Inflammatory macrophage treated with lipopolysaccharide for 1 hour (primary cell): ENCODE measurements around the gene GRAMD2B.
"Not testable (repeated sequence)": the region's sequence is repeated elsewhere in the genome, so short reads cannot be mapped to it uniquely, and the experiment has no call there.

Source experiments
- DNase-seq, 2 donors: peaks; one replicate each; pipeline ENCODE4 v3.0.0-alpha.2; 2020 to 2022

GRAMD2B gene

DNA sequence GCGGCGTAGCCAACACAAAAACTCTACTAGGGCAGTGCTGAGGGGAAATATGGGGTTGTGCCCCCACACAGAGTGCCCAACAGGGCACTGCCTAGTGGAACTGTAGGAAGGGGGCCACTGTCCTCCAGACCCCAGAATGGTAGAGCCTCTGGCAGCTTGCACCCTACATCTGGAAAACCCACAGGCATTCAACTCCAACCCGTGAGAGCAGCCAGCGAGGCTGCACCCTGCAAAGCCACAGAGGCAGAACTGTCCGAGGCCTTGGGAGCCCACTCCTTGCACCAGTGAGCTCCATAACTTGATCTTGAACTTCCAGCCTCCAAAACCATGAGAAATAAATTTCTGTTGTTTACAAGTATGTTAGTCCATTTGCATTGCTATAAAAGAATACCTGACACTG lies 27.7 kb downstream of the GRAMD2B start:
- no peak for DNase-seq

GRCh38 chr5:126452477-126452876 lies 29.3 kb downstream of the GRAMD2B start:
- no peak for DNase-seq

DNA sequence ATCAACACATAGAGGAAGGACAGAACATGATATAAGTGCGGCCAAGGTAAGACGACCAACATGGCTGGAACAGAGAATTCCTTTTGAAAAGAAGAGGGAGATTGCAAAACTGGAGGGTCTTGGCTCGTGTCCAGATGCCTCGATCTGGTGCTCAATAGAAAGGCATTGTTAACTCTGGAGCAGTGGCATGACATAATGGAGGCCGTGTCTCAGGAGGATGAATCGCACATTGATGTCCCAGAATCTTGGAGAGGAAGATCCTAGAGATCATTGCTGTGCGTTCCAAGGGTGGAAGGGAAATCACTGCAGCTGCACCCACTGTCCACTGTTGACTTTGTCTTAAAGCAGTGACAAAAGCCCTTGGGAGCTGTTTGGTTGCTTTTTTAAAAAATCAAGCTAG lies 30.9 kb downstream of the GRAMD2B start:
- DNase-seq = no peak

DNA sequence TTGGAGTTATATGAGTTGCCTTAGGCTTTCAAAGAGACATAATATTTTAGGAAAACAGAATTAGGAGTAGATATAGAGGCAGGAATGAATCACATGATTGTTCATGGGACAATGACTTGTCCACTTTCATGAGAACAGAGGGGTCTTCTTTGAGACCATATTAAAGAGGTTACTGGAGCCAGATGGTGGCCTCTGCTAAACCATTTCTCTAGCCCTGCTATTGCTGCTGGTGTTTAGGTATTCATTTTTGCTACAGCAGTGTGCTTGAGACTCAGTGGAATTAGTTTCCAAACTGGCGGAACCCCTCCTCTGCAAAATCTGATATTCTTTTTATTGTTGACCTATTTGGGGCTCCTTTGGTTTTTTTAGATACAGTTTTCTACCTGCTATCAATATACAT lies 31.3 kb downstream of the GRAMD2B start:
- DNase-seq = no peak

GRCh38 chr5:126455264-126455663 lies 32.1 kb downstream of the GRAMD2B start:
- no peak for DNase-seq

GRCh38 chr5:126455728-126456127 lies 32.5 kb downstream of the GRAMD2B start:
- DNase-seq = no peak

- no peak for DNase-seq
Observed at GRCh38 chr5:126456217-126456820, 33.1 kb downstream of the GRAMD2B start.

DNA sequence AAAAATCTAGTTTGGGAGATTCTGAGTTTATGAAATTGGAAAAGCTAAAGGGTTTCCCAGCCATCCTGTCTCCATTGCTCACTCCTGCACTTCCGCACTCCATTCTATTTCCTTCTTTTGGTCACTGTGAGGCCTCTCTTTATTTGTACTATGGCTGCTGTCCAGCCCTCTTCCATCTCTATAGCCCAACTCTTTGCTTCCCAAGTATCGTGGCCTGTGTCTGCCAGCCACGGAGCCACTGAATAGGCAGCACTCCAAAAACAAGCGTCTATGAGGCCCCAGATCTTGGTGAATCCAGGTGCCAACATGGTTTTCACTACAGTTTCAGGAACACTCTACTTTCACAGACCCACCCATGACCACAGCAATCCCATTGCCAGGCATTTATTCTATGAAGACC lies 37.2 kb downstream of the GRAMD2B start:
- DNase-seq = no peak

DNA sequence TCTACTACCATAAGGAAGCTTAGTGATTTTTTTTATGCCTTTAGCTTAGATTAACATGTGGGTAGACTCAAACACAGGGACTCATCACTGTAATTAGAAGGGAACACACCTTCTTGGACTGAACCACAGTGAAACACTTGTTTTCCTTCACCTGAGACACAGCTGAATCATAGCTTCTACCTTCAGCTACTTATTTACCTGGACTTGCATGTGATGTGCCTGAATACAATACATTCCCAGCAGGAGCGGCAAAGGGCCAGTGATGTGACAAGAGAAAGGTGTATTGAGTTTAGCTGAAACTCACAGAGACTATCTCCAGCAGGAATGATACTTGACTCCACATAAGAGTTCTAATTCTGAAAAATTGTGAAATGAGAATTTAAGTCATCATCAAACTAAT lies 37.8 kb downstream of the GRAMD2B start:
- DNase-seq = no peak

GRCh38 chr5:126461838-126462237 lies 38.6 kb downstream of the GRAMD2B start:
- no peak for DNase-seq

DNA sequence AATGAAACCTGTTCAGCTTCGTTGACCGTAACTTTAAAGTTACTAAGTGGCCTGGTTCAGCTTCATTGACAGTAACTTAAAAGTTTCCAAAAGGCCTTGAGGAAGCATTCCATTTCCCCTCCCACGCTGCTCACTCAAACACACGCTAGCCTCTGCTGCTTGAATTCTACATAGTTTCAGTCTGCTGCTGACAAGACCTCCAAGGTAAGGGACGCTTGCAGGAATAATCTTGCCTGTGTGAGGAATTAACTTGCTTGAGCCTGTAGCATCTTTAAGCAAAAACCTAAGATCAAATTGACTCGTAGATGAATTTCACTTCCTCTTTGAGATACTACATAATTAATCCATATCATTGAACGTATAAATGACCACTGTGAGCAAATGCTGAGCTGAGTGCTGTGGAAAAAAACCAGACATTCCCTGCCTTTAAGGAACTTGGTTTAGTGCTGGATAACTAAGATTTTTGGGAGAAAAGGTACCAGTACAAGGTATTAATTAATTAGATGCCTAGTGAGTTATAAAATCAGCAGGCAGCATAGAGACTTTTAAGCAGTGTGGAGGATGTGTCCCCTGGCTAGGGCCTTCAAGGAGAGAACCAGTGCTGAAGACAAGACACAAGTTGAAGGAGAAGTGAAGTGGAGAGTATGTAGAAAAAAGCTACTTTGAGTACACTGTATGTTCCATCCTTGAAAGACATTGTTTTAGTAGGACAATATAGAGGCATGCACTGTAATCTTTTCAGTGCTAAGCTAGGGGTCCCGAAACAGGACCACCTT lies 39.2 kb downstream of the GRAMD2B start:
- DNase-seq = no peak

GRCh38 chr5:126464016-126464415 lies 40.8 kb downstream of the GRAMD2B start:
- no peak for DNase-seq

DNA sequence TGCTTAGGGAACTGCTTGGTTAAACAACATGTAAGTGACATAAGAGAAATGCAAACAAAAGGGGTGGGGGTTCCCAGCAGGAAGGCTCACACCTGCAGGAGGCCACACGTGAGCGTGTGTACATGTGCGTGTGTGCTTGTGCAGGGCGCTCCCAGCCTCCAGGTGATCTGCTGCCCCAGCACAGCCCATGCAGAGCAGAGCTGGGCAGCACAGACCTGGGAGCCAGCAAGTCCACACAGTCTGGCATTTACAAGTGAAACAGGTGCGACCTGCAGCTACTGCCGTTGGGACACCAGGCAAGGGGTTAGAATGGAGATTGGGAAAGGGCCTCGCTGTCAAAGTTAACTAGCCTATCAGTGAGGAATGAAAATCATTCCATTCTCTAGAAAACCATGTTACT lies 41.8 kb downstream of the GRAMD2B start:
- no peak for DNase-seq

DNA sequence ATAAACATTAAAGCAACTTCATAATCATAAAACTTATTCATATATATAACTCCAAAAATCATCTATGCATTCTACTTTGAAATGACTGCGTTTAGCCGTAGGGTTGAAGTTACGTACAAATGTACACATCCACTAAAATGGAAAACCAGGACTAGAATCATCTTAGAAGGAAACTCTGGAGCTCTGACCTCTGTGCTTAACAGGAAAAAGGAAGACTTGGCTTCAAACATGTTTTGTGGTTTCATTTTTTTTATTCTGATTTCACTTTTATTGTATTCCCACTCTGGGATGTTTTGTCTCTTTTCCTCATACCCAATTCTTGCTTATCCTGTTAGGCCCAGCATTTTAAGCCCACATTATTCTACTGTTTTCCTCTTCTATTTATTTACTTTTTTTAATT lies 44.9 kb downstream of the GRAMD2B start:
- no peak for DNase-seq

DNA sequence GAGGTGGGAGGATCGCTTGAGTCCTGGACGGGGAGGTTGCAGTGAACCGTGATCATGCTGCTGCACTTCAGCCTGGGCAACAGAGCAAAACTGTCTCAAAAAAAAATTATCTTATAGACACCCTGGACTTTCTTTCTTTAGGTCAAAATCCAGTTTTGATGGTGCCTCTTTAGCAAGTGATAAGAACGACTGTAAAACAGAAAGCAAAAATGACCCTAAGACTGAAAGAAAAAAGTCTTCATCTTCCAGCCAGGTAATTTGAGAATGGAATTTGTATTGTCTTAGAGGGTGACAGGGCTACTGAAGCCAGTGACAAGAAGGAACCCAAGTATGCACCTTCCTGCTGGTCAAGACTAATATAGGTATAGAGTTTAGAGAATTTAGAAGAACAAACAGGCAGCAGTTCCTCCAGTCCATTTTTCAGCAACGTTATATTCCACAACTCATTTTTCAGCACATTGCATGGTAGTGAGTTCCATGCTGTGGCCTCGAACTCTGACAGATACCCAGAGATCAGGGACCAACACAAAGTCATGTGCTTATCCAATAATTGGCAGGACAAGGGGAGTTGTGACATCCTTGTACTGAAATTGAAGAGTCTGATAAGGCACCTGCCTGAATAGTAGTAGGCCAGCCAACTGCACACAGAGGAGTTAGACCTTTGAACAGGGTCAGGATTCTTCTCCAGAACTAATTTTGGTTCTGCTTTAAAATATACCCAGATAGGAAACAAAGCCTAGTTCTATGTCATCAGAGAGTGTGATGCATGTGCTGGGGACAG lies 46.5 kb downstream of the GRAMD2B start:
- no peak for DNase-seq

DNA sequence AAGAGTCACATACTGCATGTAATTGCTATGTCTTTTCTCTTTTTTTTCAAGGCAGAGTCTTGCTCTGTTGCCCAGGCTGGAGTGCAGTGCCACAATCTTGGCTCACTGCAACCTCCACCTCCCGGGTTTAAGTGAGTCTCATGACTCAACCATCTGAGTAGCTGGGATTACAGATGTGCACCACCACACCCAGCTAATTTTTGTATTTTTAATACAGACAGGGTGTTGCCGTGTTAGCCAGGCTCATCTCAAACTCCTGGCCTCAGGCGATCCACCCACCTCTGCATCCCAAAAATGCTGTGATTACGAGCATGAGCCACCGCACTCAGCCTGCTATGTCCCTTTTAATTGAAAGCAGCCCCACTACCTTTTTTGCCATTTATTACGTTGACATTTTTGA lies 47.3 kb downstream of the GRAMD2B start:
- not testable (repeated sequence) for DNase-seq

- no peak for DNase-seq
Observed at GRCh38 chr5:126471247-126471646, 48.0 kb downstream of the GRAMD2B start.

- no peak for DNase-seq
Observed at GRCh38 chr5:126471875-126472537, 48.8 kb downstream of the GRAMD2B start.

DNA sequence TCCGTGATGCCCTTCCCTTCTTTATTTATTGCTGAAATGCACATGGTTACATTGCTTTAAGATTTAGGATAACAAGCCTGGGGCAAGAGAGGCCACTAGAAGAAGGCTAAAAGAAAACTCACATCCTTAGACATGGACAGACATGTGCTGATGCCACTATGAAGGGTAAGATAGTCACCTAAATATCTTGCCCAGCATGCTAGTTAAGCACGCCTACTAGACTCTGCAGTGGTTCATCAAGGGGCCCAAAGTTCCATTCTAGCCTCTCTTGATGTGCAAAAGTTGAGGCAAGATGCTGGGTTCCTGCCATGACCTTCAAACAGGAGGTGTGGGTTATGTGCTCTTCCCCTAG lies 49.3 kb downstream of the GRAMD2B start:
- DNase-seq = no peak

DNA sequence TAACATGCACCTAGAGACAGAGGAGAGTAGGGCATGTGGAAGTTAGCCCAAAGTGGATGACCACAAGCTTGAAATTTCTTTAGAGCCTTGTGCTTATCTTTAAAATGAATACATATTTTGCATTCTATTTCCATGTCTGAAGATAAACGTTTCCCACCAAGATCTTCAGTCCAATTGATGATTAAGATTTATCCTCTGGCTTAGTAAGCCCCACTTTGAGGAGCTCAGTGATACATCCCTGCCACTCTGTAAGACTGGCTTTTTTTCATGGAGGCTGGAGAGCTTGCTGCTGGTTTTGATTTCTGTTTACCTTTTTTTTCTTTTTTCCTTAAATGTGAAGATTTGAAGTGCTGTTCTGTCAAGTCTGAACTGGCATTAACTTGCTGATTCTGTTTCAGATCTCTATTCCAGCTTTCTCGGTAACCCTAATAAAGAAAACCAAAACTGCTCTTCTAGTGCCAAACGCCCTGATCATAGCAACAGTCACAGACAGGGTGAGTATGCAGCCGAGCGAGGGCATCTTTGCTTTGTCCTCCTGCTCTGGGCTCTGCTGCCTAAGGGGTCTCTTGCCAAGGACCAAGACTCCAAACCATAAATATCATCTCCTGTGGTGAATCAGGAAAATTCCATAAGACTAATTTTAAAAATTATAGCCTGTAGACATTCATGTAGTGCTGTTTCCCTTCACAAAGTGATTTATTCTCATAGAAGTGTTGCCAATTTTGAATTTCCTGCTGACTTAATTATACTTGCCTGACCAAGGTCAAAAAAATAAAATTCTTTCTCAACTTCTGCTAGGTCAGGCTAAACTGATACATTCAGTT lies 54.3 kb downstream of the GRAMD2B start:
- no peak for DNase-seq

DNA sequence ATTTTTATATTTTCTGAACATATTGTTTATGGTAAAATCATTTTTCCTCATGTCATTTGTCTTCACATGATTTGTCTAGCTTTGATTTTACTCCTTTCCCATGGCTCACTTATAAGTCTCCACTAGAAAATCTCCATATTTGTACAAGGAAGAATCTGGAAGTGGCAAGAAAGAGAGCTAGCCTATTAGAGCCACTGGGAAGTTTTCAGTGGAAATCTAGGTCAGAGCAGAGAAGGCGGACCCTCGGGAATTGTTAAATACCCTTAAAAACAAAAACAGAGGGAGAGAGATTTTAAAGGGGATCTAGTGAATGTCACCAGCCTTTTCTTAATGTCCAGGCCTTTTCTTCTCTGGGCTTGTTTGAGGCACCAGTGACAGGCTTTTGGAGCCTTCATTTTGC lies 56.6 kb downstream of the GRAMD2B start:
- no peak for DNase-seq

- no peak for DNase-seq
Observed at GRCh38 chr5:126480824-126481223, 57.6 kb downstream of the GRAMD2B start.

DNA sequence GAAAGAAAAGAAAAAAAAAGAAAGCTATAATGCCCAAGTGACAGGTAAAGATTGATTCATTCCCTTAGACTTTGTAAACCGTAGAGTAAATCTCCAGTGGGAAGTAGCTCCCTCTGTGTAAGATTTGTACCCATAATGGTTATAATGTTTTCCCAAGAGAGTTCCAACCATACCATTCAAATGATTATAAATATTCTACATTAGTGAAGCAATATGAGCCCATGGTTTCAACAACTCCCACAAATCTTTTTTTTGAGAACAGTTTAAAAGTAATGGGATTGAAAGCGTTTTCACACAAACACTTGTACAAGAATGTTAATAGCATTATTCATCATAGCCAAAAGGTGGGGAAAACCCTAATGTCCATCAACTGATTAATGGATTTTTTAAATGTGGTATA lies 58.0 kb downstream of the GRAMD2B start:
- no peak for DNase-seq
